GM18873 (cell line): ENCODE results near the gene ANKRD18A.

Source experiments
- ATAC-seq: cut with Tn5 transposase; IDR thresholded peaks from one replicate; pipeline ENCODE4 v1.9.1; 2021; ENCODE audit warnings: mild to moderate bottlenecking, moderate library complexity, moderate number of reproducible peaks; ENCODE audit not compliant: unreplicated experiment, low FRiP score

The ANKRD18A gene

GRCh38 chr9:38620483-38621433 is at the start of gene ANKRD18A:
Gene ANKRD18A, minus strand, starts transcription at chr9:38620596. Its CDS starts 311 bp downstream, at chr9:38620285.
- ATAC-seq, result peak; percentile 68

- no peak for ATAC-seq
Observed at GRCh38 chr9:38668791-38669466, 48.5 kb upstream of the ANKRD18A start.

- ATAC-seq, result no peak
Observed at GRCh38 chr9:38662763-38663593, 42.6 kb upstream of the ANKRD18A start.

GRCh38 chr9:38659538-38659937 is 39.1 kb upstream of the ANKRD18A start:
- ATAC-seq, result no peak

- ATAC-seq, result no peak
Observed at GRCh38 chr9:38656896-38657295, 36.5 kb upstream of the ANKRD18A start.

- no peak for ATAC-seq
Observed at GRCh38 chr9:38652486-38652885, 32.1 kb upstream of the ANKRD18A start.

- no peak for ATAC-seq
Observed at GRCh38 chr9:38652044-38652443, 31.6 kb upstream of the ANKRD18A start.

GRCh38 chr9:38651400-38652042 is 31.1 kb upstream of the ANKRD18A start:
- no peak for ATAC-seq

- no peak for ATAC-seq
Observed at GRCh38 chr9:38650564-38650963, 30.2 kb upstream of the ANKRD18A start.

GRCh38 chr9:38649731-38650363 is 29.5 kb upstream of the ANKRD18A start:
- no peak for ATAC-seq

GRCh38 chr9:38644601-38645000 is 24.2 kb upstream of the ANKRD18A start:
- no peak for ATAC-seq

GRCh38 chr9:38643815-38644173 is 23.4 kb upstream of the ANKRD18A start:
- ATAC-seq, result no peak

GRCh38 chr9:38642951-38643814 is 22.8 kb upstream of the ANKRD18A start:
- ATAC-seq, result no peak

- ATAC-seq, result no peak
Observed at GRCh38 chr9:38641985-38642864, 21.8 kb upstream of the ANKRD18A start.

GRCh38 chr9:38641142-38641541 is 20.7 kb upstream of the ANKRD18A start:
- no peak for ATAC-seq

- no peak for ATAC-seq
Observed at GRCh38 chr9:38639577-38639940, 19.2 kb upstream of the ANKRD18A start.

- ATAC-seq, result no peak
Observed at GRCh38 chr9:38638881-38639576, 18.6 kb upstream of the ANKRD18A start.
